Testis (tissue), 2 donors: ENCODE results near the gene DLG2.

Source experiments
- CTCF ChIP-seq, 3 experiments: fragments of 450-650 bp in 2 of 3; fragments of 200-600 bp in 1 of 3; sonication (generic) in 1 of 3; IDR thresholded peaks; one replicate each; pipeline ENCODE4 v1.5.1; 2016 to 2019; ENCODE audit warnings: antibody characterized with exemption in 3 of 3, mild to moderate bottlenecking in 2 of 3, moderate library complexity in 1 of 3
- POLR2A ChIP-seq: fragments of 450-650 bp; IDR thresholded peaks from one replicate; pipeline ENCODE4 v1.6.1; 2017; ENCODE audit warnings: antibody characterized with exemption, mild to moderate bottlenecking, moderate library complexity

GRCh38 chr11:84165139-84165538 lies 1462.0 kb downstream of the DLG2 start:
- TF ChIP-seq CTCF (IDR thresholded peaks at IDR 0.05) (no peak), POLR2A (no peak)
